PC-9 (cell line): ENCODE data around the gene TRPC4AP. TPM values are rescaled to one million over a fixed set of nuclear protein-coding genes. Genes with fewer than 3 reads are reported as not detected.

Source experiments
- BruUV-seq: library from RNA; stranded (reverse); fragments of 400-500 nt; replicated peaks from 2 replicates; lab custom pipeline; 2021; lab: Mats Ljungman, UMichigan
- CTCF ChIA-PET: fragments of 300-600 bp; sonication (Branson Sonifier 250); formaldehyde crosslinking; loops from one replicate; lab custom pipeline; 2022; ENCODE audit warnings: antibody characterized with exemption; lab: Charles Lee
- POLR2A ChIA-PET: fragments of 300-600 bp; sonication (Branson Sonifier 250); formaldehyde crosslinking; loops from one replicate; lab custom pipeline; 2022; ENCODE audit warnings: antibody characterized with exemption; ENCODE audit not compliant: unreplicated experiment; lab: Charles Lee
- DNase-seq, 2 experiments: peaks; one replicate each; pipeline versions ENCODE4 v3.0.0 to v3.0.0-alpha.2; 2015 to 2022; ENCODE audit warnings: mixed read lengths in 1 of 2
- H2AFZ ChIP-seq: fragments of 200-600 bp; sonication (generic); 2 replicates; pipeline ENCODE4 v1.8.1; 2017; ENCODE audit warnings: antibody characterized with exemption
- H3F3A ChIP-seq: fragments of 200-600 bp; sonication (generic); 2 replicates; pipeline ENCODE4 v1.8.1; 2017; ENCODE audit warnings: antibody characterized with exemption, mild to moderate bottlenecking, low read depth; ENCODE audit not compliant: insufficient read depth
- H3K27ac ChIP-seq: fragments of 200-600 bp; sonication (generic); 2 replicates; pipeline ENCODE4 v1.6.1; 2016; ENCODE audit warnings: mixed run types
- H3K27me3 ChIP-seq: fragments of 200-600 bp; sonication (generic); 2 replicates; pipeline ENCODE4 v1.6.1; 2016; ENCODE audit warnings: low read depth, mixed run types; ENCODE audit not compliant: insufficient read depth
- H3K36me3 ChIP-seq: fragments of 200-600 bp; sonication (generic); 2 replicates; pipeline ENCODE4 v1.6.1; 2016; ENCODE audit warnings: low read depth, mixed run types
- H3K4me1 ChIP-seq: fragments of 200-600 bp; sonication (generic); replicated peaks from 2 replicates; pipeline ENCODE4 v1.6.1; 2016; ENCODE audit warnings: mixed run types; ENCODE audit not compliant: insufficient read depth
- H3K4me2 ChIP-seq: fragments of 200-600 bp; sonication (generic); 2 replicates; pipeline ENCODE4 v1.6.1; 2017; ENCODE audit warnings: mixed run types
- H3K4me3 ChIP-seq: fragments of 200-600 bp; sonication (generic); 2 replicates; pipeline ENCODE4 v1.6.1; 2016; ENCODE audit warnings: mixed run types
- H3K79me2 ChIP-seq: fragments of 200-600 bp; sonication (generic); 2 replicates; pipeline ENCODE4 v1.6.1; 2017; ENCODE audit warnings: low read depth, mixed run types
- H3K9me2 ChIP-seq: fragments of 200-600 bp; sonication (generic); 2 replicates; pipeline ENCODE4 v1.8.1; 2017; ENCODE audit warnings: mild to moderate bottlenecking; ENCODE audit not compliant: insufficient read depth
- H3K9me3 ChIP-seq: fragments of 200-600 bp; sonication (generic); 2 replicates; pipeline ENCODE4 v1.8.1; 2016; ENCODE audit warnings: low read depth; ENCODE audit not compliant: insufficient read depth
- H4K20me1 ChIP-seq: fragments of 200-600 bp; sonication (generic); 2 replicates; pipeline ENCODE4 v1.8.1; 2017; ENCODE audit not compliant: insufficient read depth
- EZH2 ChIP-seq: fragments of 200-600 bp; sonication (generic); IDR thresholded peaks from 2 replicates; pipeline ENCODE4 v1.8.0; 2017; ENCODE audit warnings: antibody characterized with exemption, low read depth
- intact Hi-C: fragments of 100-400 bp; cut with micrococcal nuclease; formaldehyde crosslinking; loops from one replicate; pipeline ENCODE4 v1.10.0; 2022; ENCODE audit not compliant: unreplicated experiment
- total RNA-seq: library from RNA; stranded (reverse); gene quantifications from 2 replicates; pipeline ENCODE4 v1.2.3, GENCODE V29; 2021
- TF ChIP-seq, protein P1 (sequence below): fragments of 200-600 bp; sonication (generic); conservative IDR thresholded peaks from 2 replicates; pipeline ENCODE4 v1.6.1; 2017; ENCODE audit warnings: mixed run types, antibody characterized with exemption, mild to moderate bottlenecking, moderate library complexity

The TRPC4AP gene
- total RNA-seq, 1 experiment from 2014 or later = 51.0 TPM

DNA sequence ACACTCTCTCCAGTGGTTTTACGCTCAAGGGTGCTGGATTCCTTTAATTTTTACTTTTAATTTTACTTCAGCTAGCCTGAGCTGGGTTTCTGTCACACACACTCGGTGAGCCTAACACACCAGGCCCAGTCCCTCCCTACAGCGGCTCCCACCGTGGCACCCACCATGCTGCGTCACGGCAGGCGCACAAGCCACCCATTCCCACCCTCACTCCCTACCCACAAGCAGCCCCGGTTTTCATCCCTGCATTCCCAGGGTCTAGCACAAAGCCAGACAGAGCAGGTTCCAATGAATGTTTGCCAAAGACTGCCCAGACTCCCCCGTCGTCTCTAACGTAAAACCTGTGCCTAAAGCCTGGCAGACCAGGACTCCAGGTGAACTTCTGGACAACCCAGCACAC, 86.6 kb downstream of the TRPC4AP start:
- intact Hi-C loops = no loop called here
- no peaks in the 10 kb centered on the region for H3K27me3 ChIP-seq
- no peak overlapping the region for H2AFZ ChIP-seq
- H4K20me1 ChIP-seq = no peaks in the 10 kb centered on the region
- no peak overlapping the region for H3K4me3 ChIP-seq
- no TSS peak for BruUV-seq
- TF ChIP-seq EZH2 = no peak
- TF ChIP-seq, protein P1, sequence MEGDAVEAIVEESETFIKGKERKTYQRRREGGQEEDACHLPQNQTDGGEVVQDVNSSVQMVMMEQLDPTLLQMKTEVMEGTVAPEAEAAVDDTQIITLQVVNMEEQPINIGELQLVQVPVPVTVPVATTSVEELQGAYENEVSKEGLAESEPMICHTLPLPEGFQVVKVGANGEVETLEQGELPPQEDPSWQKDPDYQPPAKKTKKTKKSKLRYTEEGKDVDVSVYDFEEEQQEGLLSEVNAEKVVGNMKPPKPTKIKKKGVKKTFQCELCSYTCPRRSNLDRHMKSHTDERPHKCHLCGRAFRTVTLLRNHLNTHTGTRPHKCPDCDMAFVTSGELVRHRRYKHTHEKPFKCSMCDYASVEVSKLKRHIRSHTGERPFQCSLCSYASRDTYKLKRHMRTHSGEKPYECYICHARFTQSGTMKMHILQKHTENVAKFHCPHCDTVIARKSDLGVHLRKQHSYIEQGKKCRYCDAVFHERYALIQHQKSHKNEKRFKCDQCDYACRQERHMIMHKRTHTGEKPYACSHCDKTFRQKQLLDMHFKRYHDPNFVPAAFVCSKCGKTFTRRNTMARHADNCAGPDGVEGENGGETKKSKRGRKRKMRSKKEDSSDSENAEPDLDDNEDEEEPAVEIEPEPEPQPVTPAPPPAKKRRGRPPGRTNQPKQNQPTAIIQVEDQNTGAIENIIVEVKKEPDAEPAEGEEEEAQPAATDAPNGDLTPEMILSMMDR = no peak
- H3K9me3 ChIP-seq = no peaks in the 10 kb centered on the region
- POLR2A ChIA-PET = no interaction called here
- no peaks in the 10 kb centered on the region for H3K4me1 ChIP-seq
- CTCF ChIA-PET = interaction anchor here (0.6 kb wide), 1 partner anchor 9 kb away, joined by 6 read pairs; no protein-coding TSS in a partner anchor
- no peaks in the 10 kb centered on the region for H3K79me2 ChIP-seq
- H3K9me2 ChIP-seq = no peaks in the 10 kb centered on the region
- no peak overlapping the region for H3K27ac ChIP-seq
- H3K4me2 ChIP-seq = no peak overlapping the region
- H3K36me3 ChIP-seq = peaks cover 6% of the 10 kb centered on the region; the same call in 1 of the 2 replicates
- H3F3A ChIP-seq = 0 out of 2 replicates have a peak, but pooled peaks cover 2% of the 10 kb centered on the region
- DNase-seq = no peak

DNA sequence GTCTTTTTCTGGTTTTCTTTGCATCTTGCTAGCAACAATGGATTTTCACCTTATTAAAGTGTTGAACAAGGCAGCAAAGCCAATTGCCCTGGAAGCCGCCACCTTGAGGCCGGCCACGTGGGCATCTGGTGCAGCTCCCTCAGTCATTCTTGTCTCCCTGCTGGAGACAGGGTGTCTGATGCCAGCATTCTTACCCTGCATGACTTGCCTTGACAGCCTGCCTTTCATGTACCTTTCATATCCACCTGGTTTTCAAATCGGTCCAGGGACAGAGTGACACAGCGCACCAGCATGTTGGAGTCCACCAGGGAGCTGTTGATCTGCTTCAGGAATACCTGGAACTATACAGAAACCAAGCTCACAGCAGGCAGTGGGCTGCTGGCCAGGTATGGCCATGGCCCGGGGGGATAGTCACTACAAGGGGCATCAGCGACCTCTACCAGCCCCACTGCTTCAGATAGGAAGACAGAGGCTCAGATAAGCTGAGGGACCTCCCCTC, 87.1 kb downstream of the TRPC4AP start:
- no peaks in the 10 kb centered on the region for H3F3A ChIP-seq
- H3K9me3 ChIP-seq = no peaks in the 10 kb centered on the region
- no peak for DNase-seq
- no peak overlapping the region for H3K4me2 ChIP-seq
- no peak overlapping the region for H2AFZ ChIP-seq
- no peaks in the 10 kb centered on the region for H3K4me1 ChIP-seq
- no peaks in the 10 kb centered on the region for H3K79me2 ChIP-seq
- no TSS peak for BruUV-seq
- H3K36me3 ChIP-seq = peaks cover 6% of the 10 kb centered on the region; the same call in 1 of the 2 replicates
- TF ChIP-seq, protein P1 = no peak
- TF ChIP-seq EZH2 = no peak
- H3K27ac ChIP-seq = no peak overlapping the region
- H3K4me3 ChIP-seq = no peak overlapping the region
- H4K20me1 ChIP-seq = no peaks in the 10 kb centered on the region
- intact Hi-C loops = no loop called here
- ChIA-PET POLR2A (no interaction called here), CTCF (no interaction called here)
- H3K9me2 ChIP-seq = no peaks in the 10 kb centered on the region
- H3K27me3 ChIP-seq = no peaks in the 10 kb centered on the region

DNA sequence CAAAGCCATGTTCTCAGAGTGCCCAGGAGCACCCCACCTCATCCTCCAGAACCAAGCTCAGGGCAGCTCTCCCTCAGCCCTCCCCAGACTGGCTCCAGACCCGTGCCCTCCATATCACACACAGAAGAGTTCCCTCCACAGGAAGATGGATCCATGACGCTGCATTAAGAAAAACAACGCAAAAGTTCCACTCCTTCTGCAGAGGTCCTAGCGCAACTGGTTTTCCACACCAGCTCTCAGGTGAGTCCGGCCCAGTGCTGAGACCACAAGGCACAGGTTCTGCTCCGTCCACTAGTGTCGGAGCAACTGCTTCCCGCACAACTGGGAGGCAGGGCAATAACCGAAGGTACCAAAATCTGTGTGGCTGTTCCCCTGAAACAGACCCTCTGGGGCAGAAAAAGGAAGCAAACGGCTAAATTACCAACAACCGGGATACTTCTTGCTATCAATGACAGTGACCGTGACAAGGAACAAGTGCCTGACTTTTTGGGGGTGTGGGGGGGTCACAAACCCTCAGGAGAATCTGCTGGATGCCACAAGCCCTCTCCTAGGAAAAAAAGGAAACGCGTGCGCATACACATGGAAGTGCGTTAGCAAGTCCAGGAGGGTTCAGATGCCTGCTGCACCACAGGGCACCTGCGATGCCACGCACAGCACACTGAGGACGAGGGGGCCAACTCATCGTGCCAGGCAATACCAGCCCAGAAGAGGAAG, 87.7 kb downstream of the TRPC4AP start:
- H3F3A ChIP-seq = no peaks in the 10 kb centered on the region
- no peaks in the 10 kb centered on the region for H3K79me2 ChIP-seq
- no peaks in the 10 kb centered on the region for H3K4me1 ChIP-seq
- H3K4me3 ChIP-seq = no peak overlapping the region
- intact Hi-C loops = no loop called here
- no peaks in the 10 kb centered on the region for H4K20me1 ChIP-seq
- H3K36me3 ChIP-seq = peaks cover 6% of the 10 kb centered on the region; the same call in 1 of the 2 replicates
- H3K27ac ChIP-seq = no peak overlapping the region
- ChIA-PET POLR2A (no interaction called here), CTCF (no interaction called here)
- no peaks in the 10 kb centered on the region for H3K9me2 ChIP-seq
- no TSS peak for BruUV-seq
- no peaks in the 10 kb centered on the region for H3K9me3 ChIP-seq
- H3K27me3 ChIP-seq = no peaks in the 10 kb centered on the region
- DNase-seq = no peak
- no peak overlapping the region for H2AFZ ChIP-seq
- no peak overlapping the region for H3K4me2 ChIP-seq
- TF ChIP-seq, protein P1 = no peak
- TF ChIP-seq EZH2 = no peak
